ENCODE measurements around the gene IL17REL. TPM values are rescaled to one million over a fixed set of nuclear protein-coding genes. Genes with fewer than 3 reads are reported as not detected.

The IL17REL gene
- total and polyA plus RNA-seq, 2 donors: 0.01 TPM; not detected in 1

- Histone ChIP-seq H3K4me3 (ENCODE audit: low read depth, low read length) (peak overlapping the region; percentile 90), H3K4me1 (ENCODE audit: insufficient read depth) (peaks cover 5% of the 10 kb centered on the region), H3K27ac (ENCODE audit: low read depth) (peak overlapping the region; percentile 70), H3K36me3 (ENCODE audit: insufficient read depth) (peaks cover 4% of the 10 kb centered on the region)
- 70% methylated on average over 63 of the region's 63 CpGs for WGBS
- DNase-seq (ENCODE audit: extremely low spot score): no peak
Observed at GRCh38 chr22:49962751-49963646, 49.6 kb downstream of the IL17REL start.

GRCh38 chr22:49962012-49962750, 50.4 kb downstream of the IL17REL start:
- peaks cover 4% of the 10 kb centered on the region for H3K36me3 ChIP-seq (ENCODE audit: insufficient read depth)
- 3% methylated on average over 68 of the region's 70 CpGs for WGBS
- peak overlapping the region; percentile 90 for H3K4me3 ChIP-seq (ENCODE audit: low read depth, low read length)
- DNase-seq (ENCODE audit: extremely low spot score): peak; percentile 64
- H3K4me1 ChIP-seq (ENCODE audit: insufficient read depth): peaks cover 5% of the 10 kb centered on the region
- peak overlapping the region; percentile 86 for H3K27ac ChIP-seq (ENCODE audit: low read depth)

- 3% methylated on average over 49 of the region's 49 CpGs for WGBS
- DNase-seq (ENCODE audit: extremely low spot score): no peak
- peaks cover 5% of the 10 kb centered on the region for H3K4me1 ChIP-seq (ENCODE audit: insufficient read depth)
Observed at GRCh38 chr22:49961601-49962011, 51.0 kb downstream of the IL17REL start.

GRCh38 chr22:49961005-49961600, 51.5 kb downstream of the IL17REL start:
- Histone ChIP-seq H3K4me1 (ENCODE audit: insufficient read depth) (peaks cover 5% of the 10 kb centered on the region), H3K36me3 (ENCODE audit: insufficient read depth) (peaks cover 4% of the 10 kb centered on the region)
- WGBS: under 1% methylated on average over 82 of the region's 84 CpGs

More at GRCh38 chr22:49961601-49962011, 51.0 kb downstream of the IL17REL start:
- Histone ChIP-seq H3K27ac (ENCODE audit: low read depth) (peak overlapping the region; percentile 86), H3K36me3 (ENCODE audit: insufficient read depth) (peaks cover 4% of the 10 kb centered on the region), H3K4me3 (ENCODE audit: low read depth, low read length) (peak overlapping the region; percentile 90)

GRCh38 chr22:49960159-49961004, 52.2 kb downstream of the IL17REL start, which contains the start of gene PIM3:
Gene PIM3 (plus strand): TSS chr22:49960772. CDS start chr22:49960948, 176 bp downstream.
- peak; percentile 82 for DNase-seq (ENCODE audit: extremely low spot score)
- under 1% methylated on average over 137 of the region's 137 CpGs for WGBS
- H3K36me3 ChIP-seq (ENCODE audit: insufficient read depth): peaks cover 2% of the 10 kb centered on the region
- peak within 1 kb of the TSS; percentile 90 for H3K4me3 ChIP-seq (ENCODE audit: low read depth, low read length)
- H3K4me1 ChIP-seq (ENCODE audit: insufficient read depth): peaks cover 5% of the 10 kb centered on the region
- H3K27ac ChIP-seq (ENCODE audit: low read depth): peak within 1 kb of the TSS; percentile 96

More at GRCh38 chr22:49961005-49961600, 51.5 kb downstream of the IL17REL start:
- H3K27ac ChIP-seq (ENCODE audit: low read depth): peak overlapping the region; percentile 94
- no peak for DNase-seq (ENCODE audit: extremely low spot score)
- peak overlapping the region; percentile 90 for H3K4me3 ChIP-seq (ENCODE audit: low read depth, low read length)

- DNase-seq (ENCODE audit: extremely low spot score): no peak
- peaks cover 2% of the 10 kb centered on the region for H3K36me3 ChIP-seq (ENCODE audit: insufficient read depth)
- H3K4me1 ChIP-seq (ENCODE audit: insufficient read depth): peaks cover 5% of the 10 kb centered on the region
- WGBS: 8% methylated on average over 21 of the region's 21 CpGs
- peak overlapping the region; percentile 55 for H3K27ac ChIP-seq (ENCODE audit: low read depth)
- peak overlapping the region; percentile 90 for H3K4me3 ChIP-seq (ENCODE audit: low read depth, low read length)
Observed at GRCh38 chr22:49959782-49960158, 52.8 kb downstream of the IL17REL start.

- 80% methylated on average over 29 of the region's 29 CpGs for WGBS
- peak overlapping the region; percentile 90 for H3K4me3 ChIP-seq (ENCODE audit: low read depth, low read length)
- DNase-seq (ENCODE audit: extremely low spot score): no peak
- no peak overlapping the region for H3K27ac ChIP-seq (ENCODE audit: low read depth)
- peaks cover 2% of the 10 kb centered on the region for H3K36me3 ChIP-seq (ENCODE audit: insufficient read depth)
- peaks cover 5% of the 10 kb centered on the region for H3K4me1 ChIP-seq (ENCODE audit: insufficient read depth)
Observed at GRCh38 chr22:49958931-49959781, 53.4 kb downstream of the IL17REL start.

- Histone ChIP-seq H3K4me1 (ENCODE audit: insufficient read depth) (peaks cover 5% of the 10 kb centered on the region), H3K4me3 (ENCODE audit: low read depth, low read length) (no peak overlapping the region), H3K27ac (ENCODE audit: low read depth) (no peak overlapping the region), H3K36me3 (ENCODE audit: insufficient read depth) (peaks cover 2% of the 10 kb centered on the region)
- 86% methylated on average over 16 of the region's 16 CpGs for WGBS
- DNase-seq (ENCODE audit: extremely low spot score): no peak
Observed at GRCh38 chr22:49958366-49958921, 54.1 kb downstream of the IL17REL start.

- no peak for DNase-seq (ENCODE audit: extremely low spot score)
- Histone ChIP-seq H3K4me1 (ENCODE audit: insufficient read depth) (peaks cover 2% of the 10 kb centered on the region), H3K4me3 (ENCODE audit: low read depth, low read length) (no peak overlapping the region), H3K36me3 (ENCODE audit: insufficient read depth) (peaks cover 2% of the 10 kb centered on the region), H3K27ac (ENCODE audit: low read depth) (no peak overlapping the region)
- 80% methylated on average over 12 of the region's 12 CpGs for WGBS
Observed at GRCh38 chr22:49957826-49958365, 54.7 kb downstream of the IL17REL start.

- no peaks in the 10 kb centered on the region for H3K36me3 ChIP-seq (ENCODE audit: insufficient read depth)
- DNase-seq (ENCODE audit: extremely low spot score): no peak
- H3K27ac ChIP-seq (ENCODE audit: low read depth): no peak overlapping the region
- no peaks in the 10 kb centered on the region for H3K4me1 ChIP-seq (ENCODE audit: insufficient read depth)
- WGBS: 89% methylated on average over 20 of the region's 20 CpGs
- no peak overlapping the region for H3K4me3 ChIP-seq (ENCODE audit: low read depth, low read length)
Observed at GRCh38 chr22:49956914-49957825, 55.4 kb downstream of the IL17REL start.

- Histone ChIP-seq H3K36me3 (ENCODE audit: insufficient read depth) (no peaks in the 10 kb centered on the region), H3K4me3 (ENCODE audit: low read depth, low read length) (no peak overlapping the region), H3K4me1 (ENCODE audit: insufficient read depth) (no peaks in the 10 kb centered on the region), H3K27ac (ENCODE audit: low read depth) (no peak overlapping the region)
- no peak for DNase-seq (ENCODE audit: extremely low spot score)
- 78% methylated on average over 15 of the region's 15 CpGs for WGBS
Observed at GRCh38 chr22:49956418-49956770, 56.2 kb downstream of the IL17REL start.
